OCI-LY3 (cell line): ENCODE measurements around the gene GHITM.

Experiments
- EZH2phosphoT487 ChIP-seq: fragments of 200-600 bp; shearing (Covaris generic); IDR thresholded peaks from 2 replicates; pipeline ENCODE4 v1.6.1; 2018; ENCODE audit warnings: antibody characterized with exemption, mixed run types, low read depth
- TF ChIP-seq, protein P1 (sequence below): fragments of 200-600, 300-600 bp; sonication (generic); IDR thresholded peaks from 2 replicates; pipeline ENCODE4 v1.5.1; 2014; ENCODE audit warnings: antibody characterized with exemption, low read length, low read depth

DNA sequence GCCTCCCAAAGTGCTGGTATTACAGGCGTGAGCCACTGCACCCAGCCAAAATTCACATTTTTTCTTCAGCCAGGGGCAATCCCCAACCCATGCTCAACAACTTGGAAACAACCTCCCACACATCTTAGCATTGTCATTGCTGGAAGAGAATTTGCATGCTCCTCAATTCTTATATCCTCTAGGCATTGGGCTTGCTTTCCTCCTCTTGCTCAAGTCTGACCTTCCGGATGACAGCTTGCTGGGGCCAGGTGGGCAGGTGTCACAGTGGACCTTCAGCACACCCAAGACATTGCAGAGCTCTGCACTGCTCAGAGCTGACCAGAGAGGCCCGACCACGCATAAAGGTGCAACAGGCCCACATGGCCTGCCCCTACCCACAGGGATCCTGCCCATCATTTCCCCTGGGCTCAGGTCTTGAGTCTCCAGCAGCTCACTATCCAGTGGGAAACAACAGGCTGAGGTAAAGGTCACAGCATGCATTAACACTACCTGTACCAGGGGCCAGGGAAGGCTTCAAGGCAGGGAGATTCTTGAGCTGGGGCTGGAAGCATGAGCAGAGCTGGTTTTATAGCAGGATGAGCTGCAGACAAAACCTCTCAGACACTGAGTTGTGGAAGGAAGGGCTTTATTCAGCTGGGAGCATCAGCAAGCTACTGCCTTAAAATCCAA lies 27.4 kb downstream of the GHITM start:
- TF ChIP-seq, protein P1, sequence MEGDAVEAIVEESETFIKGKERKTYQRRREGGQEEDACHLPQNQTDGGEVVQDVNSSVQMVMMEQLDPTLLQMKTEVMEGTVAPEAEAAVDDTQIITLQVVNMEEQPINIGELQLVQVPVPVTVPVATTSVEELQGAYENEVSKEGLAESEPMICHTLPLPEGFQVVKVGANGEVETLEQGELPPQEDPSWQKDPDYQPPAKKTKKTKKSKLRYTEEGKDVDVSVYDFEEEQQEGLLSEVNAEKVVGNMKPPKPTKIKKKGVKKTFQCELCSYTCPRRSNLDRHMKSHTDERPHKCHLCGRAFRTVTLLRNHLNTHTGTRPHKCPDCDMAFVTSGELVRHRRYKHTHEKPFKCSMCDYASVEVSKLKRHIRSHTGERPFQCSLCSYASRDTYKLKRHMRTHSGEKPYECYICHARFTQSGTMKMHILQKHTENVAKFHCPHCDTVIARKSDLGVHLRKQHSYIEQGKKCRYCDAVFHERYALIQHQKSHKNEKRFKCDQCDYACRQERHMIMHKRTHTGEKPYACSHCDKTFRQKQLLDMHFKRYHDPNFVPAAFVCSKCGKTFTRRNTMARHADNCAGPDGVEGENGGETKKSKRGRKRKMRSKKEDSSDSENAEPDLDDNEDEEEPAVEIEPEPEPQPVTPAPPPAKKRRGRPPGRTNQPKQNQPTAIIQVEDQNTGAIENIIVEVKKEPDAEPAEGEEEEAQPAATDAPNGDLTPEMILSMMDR, result no peak
- no peak for TF ChIP-seq EZH2phosphoT487
